ENCODE data around the gene CD14. TPM values are rescaled to one million over a fixed set of nuclear protein-coding genes. Genes with fewer than 3 reads are reported as not detected.
"Not testable (repeated sequence)": the region's sequence is repeated elsewhere in the genome, so short reads cannot be mapped to it uniquely, and the experiment has no call there.

CD14 gene
- total RNA-seq, 1 donor from 2014 or later = 11.4 TPM

DNA sequence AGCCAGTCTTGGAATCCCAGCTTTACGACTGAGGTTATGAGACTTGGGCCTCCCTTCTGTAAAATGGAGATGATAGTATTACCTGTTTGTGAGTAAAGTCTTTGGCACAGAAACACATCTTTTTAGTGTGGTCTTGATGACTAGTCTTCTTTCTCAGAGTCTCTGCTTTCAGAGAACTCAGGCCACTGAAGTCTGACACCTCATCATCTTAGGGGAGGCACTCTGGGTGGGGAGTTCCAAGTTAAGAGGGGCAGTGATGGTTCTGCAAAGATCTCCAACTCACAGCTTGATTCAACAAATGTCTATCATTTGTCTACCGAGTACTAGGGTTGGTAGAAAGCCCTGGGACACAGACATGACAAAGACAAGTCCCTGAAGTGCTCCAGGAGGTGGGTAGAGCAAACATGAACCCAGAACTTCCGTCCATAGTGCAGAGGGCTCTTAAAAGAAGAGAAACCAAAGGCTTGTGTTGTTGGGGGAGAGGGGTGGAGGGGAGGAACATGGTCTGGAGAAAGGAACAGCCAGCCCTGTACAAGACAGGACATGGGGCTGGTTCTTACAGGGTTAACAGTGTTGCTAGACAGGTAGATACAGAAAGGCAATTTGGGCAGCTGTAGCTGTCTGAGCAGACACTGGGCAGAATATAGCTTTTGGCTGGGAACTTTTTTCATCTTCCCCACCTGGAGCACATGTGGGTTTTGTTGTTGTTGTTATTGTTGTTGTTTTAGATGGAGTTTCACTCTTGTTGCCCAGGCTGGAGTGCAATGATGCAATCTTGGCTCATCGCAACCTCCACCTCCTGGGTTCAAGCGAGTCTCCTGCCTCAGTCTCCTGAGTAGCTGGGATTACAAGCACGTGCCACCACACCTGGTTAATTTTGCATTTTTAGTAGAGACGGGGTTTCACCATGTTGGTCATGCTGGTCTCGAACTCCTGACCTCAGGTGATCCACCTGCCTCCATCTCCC, 2.6 kb upstream of the CD14 start:
- no peak for DNase-seq (ENCODE audit: low spot score in 2 of 2)
- FAIRE-seq = no peak

DNA sequence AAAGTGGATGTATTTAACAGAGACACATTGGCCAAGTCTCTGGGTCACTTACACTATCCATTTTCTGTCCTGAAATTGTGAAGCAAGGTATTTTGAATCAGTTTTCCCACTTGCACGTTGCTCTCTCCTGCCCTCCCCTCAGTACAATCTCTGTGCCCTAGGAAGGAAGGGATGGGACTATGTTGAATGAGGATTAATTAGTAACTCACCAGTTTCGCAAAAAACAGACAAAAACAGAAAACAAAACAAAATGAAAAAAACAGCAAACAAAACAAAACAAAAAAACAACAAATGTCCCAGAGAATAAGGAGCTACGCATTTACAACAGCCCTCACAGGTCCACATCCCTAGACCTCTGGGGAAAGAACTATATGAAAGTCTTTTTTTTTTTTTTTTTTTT, 1.1 kb upstream of the CD14 start:
- DNase-seq (ENCODE audit: low spot score in 2 of 2) (no peak), FAIRE-seq (no peak)

DNA sequence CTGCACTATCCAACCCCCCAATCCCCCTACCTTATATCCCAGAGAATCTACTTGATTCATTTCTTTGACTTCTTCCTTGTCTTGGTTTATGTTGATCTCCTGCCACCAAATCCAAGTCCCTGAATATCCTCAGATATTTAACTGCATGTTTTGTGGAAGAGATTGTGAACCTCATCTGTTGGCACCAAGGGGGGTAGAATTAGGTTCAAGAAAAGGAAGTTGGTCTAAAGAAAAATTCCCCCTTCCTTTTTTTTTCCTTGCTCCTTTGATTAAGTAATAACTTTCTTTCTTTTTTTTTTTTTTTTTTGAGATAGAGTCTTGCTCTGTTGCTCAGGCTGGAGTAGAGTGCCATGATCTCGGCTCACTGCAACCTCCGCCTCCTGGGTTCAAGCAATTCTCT, 526 bp upstream of the CD14 start:
- FAIRE-seq (no peak), DNase-seq (ENCODE audit: low spot score in 2 of 2) (no peak)

DNA sequence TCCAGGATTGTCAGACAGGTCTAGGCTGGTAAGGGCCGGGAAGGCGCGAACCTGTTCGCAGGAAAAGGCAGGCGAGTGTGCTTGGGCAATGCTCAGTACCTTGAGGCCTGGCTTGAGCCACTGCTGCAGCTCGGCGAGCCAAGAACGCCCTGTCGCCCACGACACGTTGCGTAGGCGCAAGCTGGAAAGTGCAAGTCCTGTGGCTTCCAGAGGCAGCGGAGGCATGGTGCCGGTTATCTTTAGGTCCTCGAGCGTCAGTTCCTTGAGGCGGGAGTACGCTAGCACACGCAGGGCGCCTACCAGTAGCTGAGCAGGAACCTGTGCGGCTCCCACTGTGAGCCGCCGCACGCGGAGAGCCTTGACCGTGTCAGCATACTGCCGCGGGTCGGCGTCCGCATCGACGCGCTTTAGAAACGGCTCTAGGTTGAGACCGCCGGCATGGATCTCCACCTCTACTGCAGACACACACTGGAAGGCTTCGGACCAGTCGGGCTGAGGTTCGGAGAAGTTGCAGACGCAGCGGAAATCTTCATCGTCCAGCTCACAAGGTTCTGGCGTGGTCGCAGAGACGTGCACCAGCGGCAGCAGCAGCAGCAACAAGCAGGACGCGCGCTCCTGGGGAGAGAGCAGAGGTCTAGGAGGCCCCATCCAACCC, 482 bp downstream of the CD14 start:
- FAIRE-seq (no peak), DNase-seq (ENCODE audit: low spot score in 2 of 2) (peak in 1 of 2 donors; percentile 43)

DNA sequence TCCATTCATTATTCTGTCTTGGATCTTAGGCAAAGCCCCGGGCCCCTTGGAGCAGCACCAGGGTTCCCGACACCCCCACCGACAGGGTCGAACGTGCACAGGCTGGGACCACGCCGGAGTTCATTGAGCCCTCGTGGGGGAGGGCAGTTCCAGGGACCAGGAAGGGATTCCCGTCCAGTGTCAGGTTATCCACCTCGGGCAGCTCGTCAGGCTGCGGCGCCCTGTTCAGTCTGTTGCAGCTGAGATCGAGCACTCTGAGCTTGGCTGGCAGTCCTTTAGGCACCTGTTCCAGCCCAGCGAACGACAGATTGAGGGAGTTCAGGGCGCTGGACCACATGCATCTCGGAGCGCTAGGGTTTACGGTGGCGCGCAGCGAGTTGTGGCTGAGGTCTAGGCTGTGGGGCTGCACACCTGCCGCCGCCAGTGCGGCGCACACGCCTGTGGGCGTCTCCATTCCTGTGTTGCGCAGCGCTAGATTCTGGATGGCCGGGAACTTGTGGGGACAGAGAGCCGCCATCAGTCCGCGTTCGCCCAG, 1.1 kb downstream of the CD14 start:
- no peak for DNase-seq (ENCODE audit: low spot score in 2 of 2)
- FAIRE-seq = no peak

DNA sequence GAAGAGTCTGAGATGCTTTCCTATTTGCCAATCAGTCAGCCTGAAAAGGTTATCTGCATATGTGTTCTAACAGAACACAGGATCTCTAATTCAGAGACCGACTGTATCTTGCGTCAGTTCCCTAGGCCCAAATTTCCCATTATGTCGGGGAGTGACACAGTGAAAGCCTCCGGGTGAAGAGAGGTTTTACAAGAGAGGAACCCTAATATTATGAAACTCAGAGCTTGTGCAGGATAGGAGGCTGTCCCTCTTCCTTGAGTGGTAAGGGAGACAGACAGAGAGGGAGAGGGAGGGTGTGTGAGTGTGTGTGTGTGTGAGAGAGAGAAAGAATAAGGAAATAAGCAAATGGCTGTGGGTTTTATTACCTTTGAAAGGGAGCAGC, 1.9 kb downstream of the CD14 start:
- no peak for FAIRE-seq

DNA sequence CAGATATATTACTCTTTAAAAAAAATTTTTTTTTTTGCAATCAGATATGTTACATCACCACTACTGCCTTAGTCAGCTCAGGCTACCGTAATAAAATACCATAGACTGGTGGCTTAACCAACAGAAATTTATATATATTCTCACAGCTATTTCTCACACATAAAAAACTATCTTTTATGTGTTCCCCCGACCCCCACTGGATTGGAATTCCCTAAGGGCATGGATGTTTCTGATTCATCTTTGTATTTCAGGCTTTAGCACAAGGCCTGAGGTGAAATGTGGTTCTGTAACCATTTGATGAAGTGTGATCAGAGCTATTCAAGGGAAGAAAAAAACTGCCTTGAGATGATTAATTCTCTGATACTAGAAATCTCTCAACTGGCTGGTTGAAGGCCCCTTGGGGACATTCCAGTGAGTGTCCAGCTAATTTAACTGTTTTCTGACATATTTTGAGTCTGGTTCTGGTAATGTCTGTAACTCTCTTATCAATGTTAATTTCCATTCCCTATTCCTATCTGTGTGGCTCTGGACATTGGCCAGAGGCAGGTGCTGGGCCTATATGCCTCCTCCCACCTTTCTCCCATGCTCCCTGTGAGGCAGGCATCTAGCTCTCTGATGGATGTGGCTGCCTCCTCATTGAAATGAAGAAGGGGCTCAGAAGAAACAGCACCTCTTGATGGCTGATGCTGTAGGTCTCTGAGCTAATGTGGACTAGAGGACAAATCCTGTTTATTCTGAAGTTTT, 2.5 kb downstream of the CD14 start:
- no peak for DNase-seq (ENCODE audit: low spot score in 2 of 2)
- no peak for FAIRE-seq

More for the DNA sequence above, 1.9 kb downstream of the CD14 start:
- DNase-seq (ENCODE audit: low spot score in 2 of 2) = no peak

DNA sequence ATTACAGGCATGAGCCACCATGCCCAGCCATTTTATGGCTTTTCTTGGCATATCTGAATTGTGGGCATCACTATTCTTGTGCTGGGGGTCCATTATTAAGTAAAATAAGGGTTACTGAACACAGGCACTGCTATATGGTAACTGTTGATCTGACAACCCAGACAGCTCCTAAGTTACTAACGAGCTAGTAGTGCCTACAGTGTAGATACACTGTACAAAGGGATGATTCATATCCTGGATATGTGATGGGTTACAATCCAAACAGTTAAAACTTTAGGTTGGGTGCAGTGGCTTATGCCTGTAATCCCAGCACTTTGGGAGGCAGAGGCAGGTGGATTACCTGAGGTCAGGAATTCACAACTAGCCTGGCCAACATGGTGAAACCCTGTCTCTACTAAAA, 4.3 kb downstream of the CD14 start:
- FAIRE-seq (no peak), DNase-seq (ENCODE audit: low spot score in 2 of 2) (no peak)

DNA sequence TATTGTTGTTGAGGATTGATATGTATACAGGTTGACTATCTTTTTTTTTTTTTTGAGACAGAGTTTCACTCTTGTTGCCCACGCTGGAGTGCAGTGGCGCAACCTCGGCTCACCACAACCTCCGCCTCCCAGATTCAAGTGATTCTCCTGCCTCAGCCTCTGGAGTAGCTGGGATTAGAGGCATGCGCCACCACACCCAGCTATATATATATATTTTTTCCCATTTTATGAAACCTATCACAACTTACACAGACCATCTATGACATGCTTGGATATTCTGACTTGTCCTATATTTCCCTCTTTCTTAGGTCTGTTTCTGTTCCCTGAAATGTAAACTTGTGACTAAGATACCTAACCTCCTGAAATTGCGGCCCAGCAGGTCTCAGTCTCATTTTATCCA, 5.0 kb downstream of the CD14 start:
- DNase-seq (ENCODE audit: low spot score in 2 of 2) (no peak), FAIRE-seq (no peak)

DNA sequence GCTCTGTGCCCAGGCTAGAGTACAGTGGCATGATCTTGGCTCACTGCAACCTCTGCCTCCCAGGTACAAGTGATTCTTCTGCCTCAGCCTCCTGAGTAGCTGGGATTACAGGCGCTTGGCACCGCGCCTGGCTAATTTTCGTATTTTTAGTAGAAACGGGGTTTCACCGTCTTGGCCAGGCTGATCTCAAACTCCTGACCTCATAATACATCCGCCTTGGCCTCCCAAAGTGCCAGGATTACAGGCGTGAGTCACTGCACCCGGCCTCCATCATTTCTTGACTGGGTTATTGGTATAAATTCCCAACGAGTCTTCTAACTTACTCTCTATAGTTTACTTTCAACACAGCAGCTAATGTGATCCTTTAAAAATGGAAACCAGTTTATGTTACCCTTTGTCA, 8.1 kb downstream of the CD14 start:
- FAIRE-seq; DNase-seq (ENCODE audit: low spot score in 2 of 2): not testable (repeated sequence)

DNA sequence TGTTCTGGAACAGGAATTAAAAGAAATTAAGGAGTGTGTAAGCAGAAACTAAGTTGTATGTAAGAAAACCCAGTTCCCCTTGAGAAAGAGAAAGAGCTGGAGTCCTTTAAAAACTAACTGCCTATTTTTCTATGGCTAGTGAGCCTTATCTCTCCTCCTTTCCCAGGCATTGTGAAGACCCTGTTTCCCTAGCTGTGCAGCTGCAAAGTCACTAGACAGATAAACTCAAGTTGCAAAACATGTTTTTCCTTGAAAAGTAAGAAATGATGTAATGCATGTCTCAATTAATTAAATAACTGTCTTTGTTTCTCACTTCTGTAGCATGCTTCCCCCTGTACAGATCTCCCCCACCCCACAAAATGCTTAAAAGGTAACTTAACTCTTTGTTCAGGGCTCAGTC, 9.9 kb downstream of the CD14 start:
- not testable (repeated sequence) for DNase-seq (ENCODE audit: low spot score in 2 of 2); FAIRE-seq

DNA sequence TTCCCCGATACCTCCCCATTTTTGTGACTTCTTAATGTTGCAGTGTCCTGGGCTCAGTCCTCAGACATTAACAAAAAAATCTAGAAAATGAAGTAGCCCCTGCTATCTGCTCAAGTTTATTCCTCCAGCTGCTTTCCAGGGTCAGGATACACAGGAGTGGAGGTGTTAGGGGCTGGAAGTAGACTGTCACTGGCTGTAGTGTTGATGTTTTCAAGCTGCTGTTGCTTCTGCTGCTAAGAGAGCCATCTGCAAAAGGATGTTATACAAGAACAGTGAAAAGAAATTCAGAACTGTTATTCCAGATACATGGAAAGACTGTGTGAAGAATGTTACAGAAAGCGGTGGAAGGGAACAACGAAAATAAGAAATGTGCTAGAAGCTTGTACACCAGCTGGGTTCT, 10.7 kb downstream of the CD14 start:
- FAIRE-seq (no peak), DNase-seq (ENCODE audit: low spot score in 2 of 2) (no peak)

DNA sequence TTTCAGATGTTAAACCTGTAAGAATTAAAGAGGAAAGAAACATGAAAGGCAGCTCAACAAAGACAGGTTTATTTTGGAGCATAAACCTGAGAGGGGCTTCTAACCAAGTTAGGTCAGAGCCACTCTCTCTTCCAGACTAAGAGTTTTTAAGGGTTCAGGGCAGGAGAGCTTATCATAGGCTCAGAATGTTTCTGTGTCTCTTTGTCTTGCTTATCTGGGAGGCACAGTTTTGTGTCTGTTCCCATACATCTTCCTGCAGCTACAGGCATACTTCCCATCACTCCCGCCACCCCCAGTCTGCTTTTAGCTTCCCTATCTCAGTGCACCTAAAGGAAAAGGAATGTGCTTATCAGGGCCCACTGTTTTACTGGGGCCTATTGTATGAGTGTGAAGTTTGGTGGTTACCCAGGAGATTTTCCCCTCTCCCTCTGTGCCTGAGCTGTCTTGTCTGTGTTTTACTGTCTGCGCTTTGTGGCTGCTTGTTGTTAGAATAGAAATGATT, 21.9 kb downstream of the CD14 start:
- FAIRE-seq (no peak), DNase-seq (ENCODE audit: low spot score in 2 of 2) (no peak)

DNA sequence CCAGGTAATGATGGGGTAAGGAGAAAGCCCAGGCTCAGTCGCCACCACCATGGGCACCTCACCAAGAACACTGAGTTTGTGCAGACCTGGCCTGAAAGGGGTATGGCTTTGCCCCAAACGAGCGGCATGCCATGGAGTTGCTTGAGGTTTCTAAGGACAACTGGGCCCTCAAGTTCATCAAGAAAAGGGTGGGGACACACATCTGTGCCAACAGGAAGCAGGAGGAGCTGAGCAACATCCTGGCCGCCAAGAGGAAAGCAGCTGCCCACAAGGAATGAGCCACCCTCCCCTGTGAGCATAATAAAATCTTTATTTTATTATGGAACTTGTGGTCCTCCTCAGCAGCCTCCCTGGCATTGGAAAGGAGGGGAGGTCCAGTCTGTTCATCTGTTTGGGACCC, 23.8 kb downstream of the CD14 start:
- no peak for DNase-seq (ENCODE audit: low spot score in 2 of 2)
- FAIRE-seq = no peak

DNA sequence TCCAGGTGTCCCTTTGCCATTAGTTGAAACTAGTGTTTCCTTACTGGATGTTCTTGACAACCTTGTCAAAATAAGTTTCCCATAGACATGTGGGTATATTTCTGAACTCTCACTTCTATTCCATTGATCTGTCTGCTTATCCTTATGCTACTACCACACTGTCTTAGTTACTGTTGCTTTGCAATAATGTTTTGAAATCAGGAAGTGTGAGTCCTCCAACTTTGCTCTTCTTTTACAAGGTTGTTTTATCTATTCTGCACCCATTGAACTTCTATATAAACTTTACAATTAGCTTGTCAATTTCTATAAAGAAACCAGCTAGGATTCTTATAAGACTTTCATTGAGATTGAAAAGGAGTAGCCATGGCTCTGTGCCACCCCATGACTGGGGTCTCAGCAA, 24.3 kb downstream of the CD14 start:
- FAIRE-seq = no peak
- DNase-seq (ENCODE audit: low spot score in 2 of 2) = no peak

DNA sequence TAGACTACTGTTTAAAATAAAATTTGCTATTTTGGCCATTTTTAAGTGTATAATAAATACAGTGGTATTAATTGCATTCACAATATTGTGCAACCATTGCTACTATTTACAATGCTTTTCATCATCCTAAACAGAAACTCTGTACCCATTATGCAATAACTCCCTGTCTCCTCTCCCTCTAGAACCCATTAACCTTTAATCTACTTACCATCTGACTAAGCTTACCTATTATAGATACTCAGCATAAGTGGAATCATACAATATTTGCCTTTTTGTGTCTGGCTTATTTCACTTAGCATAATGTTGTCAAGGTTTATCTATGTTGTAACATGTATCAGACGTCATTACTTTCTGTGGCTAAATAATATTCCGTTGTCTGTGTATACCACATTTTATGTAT, 25.9 kb downstream of the CD14 start:
- DNase-seq (ENCODE audit: low spot score in 2 of 2) = no peak
- no peak for FAIRE-seq

DNA sequence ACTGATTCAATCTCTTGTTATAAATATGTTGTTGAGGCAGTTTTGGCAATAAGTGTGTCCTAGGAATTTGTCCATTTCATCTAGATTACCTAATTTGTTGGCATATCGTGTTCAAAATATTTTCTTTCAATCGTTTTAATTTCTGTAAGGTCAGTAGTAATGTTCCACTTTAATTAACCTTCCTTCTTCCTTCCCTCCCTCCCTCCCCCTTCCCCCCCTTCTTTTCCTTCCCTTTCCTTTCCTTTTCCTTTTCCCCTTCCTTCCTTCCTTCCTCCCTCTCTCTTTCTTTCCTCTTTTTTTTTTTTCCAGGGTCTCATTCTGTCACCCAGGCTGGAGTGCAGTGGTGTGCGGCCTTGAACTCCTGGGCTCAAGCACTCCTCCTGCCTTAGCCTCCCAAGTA, 27.1 kb downstream of the CD14 start:
- no peak for FAIRE-seq

DNA sequence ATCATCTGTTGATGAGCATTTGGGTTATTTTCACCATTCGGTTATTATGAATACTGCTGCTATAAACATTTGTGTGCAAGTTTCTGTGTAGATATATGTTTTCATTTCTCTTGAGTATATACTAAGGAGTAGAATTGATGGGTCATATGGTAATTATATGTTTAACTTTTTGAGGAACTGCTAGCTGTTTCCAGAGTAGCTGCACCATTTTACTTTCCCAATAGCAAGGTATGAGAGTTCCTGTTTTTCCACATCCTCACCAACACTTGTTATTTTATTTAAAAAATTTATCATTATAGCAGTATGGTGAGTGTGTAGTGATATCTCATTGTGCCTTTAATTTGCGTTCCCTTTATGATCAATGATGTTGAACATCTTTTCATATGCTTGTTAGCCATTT, 29.2 kb downstream of the CD14 start:
- DNase-seq (ENCODE audit: low spot score in 2 of 2) (no peak), FAIRE-seq (no peak)

More for the DNA sequence above, 27.1 kb downstream of the CD14 start:
- no peak for DNase-seq (ENCODE audit: low spot score in 2 of 2)

DNA sequence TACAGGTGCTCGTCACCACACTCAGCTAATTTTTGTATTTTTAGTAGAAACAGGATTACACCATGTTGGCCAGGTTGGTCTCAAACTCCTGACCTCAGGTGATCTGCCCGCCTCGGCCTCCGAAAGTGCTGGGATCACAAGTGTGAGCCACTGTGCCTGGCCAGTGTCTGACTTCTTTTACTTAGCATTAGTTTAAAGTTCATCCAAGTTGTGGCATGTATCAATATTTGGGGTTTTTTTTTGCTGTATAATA, 29.6 kb downstream of the CD14 start:
- not testable (repeated sequence) for FAIRE-seq; DNase-seq (ENCODE audit: low spot score in 2 of 2)

DNA sequence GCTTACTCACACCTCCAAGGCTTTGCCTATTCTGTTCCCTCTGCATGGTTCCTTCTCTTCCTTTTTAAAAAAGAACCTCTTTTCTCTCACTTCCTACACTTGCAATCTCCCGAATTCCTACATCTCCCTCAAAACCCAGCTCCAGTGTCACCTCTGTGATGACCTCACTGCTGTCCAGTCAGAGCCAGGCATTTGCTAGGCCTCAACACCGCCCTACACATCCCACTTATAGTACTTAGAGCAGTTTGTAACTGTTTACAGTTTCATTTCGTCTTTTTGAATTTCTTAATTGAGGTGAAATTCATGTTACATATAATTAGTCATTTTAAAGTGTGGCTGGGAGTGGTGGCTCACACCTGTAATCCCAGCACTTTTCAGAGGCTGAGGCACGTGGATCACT, 30.8 kb downstream of the CD14 start:
- FAIRE-seq (no peak), DNase-seq (ENCODE audit: low spot score in 2 of 2) (no peak)

DNA sequence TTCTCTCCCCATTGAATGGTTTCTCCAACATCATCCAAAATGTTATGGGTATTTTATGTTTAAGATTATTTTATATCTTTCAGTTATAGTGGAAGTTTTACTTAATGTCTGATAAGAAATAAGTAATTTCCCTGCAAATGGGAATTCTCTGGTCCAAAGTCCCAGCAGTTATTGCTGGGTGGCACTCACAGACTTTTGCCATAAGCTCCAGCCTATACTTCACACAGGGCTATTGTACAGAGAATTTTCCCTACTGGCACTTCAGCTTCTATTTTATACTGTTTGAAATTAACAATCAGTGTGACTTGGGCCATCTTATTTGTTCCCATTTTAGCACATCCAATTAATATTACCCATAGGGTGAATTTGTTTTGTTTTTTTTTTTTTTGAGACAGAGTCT, 32.9 kb downstream of the CD14 start:
- no peak for FAIRE-seq
- DNase-seq (ENCODE audit: low spot score in 2 of 2) = no peak
